Memory B cell (primary cell): ENCODE measurements around the gene PRKCE.

Source experiments
- ATAC-seq: fragments of 150-1000 bp; cut with Tn5 transposase; 2 replicates; pipeline ENCODE4 v1.10.0; 2021; ENCODE audit warnings: low read depth, mild to moderate bottlenecking, moderate library complexity
- DNase-seq, 2 donors: peaks; one replicate each; pipeline ENCODE4 v3.0.0; 2022; ENCODE audit warnings: low spot score in 2 of 2
- H3K27ac Mint-ChIP-seq: one replicate; pipeline ENCODE4 v1.8.0; 2022; ENCODE audit warnings: mild to moderate bottlenecking, moderate library complexity, mixed read lengths
- H3K27me3 Mint-ChIP-seq: one replicate; pipeline ENCODE4 v1.8.0; 2022; ENCODE audit warnings: mixed read lengths
- H3K36me3 Mint-ChIP-seq: one replicate; pipeline ENCODE4 v1.8.0; 2022; ENCODE audit warnings: mild to moderate bottlenecking, mixed read lengths
- H3K4me1 Mint-ChIP-seq: one replicate; pipeline ENCODE4 v1.8.0; 2022; ENCODE audit warnings: mixed read lengths
- H3K4me3 Mint-ChIP-seq: one replicate; pipeline ENCODE4 v1.8.0; 2022; ENCODE audit warnings: mild to moderate bottlenecking, moderate library complexity, mixed read lengths
- H3K9me3 Mint-ChIP-seq: one replicate; pipeline ENCODE4 v1.8.0; 2022; ENCODE audit warnings: mixed read lengths

Gene PRKCE

GRCh38 chr2:46117994-46118393 is 466.5 kb downstream of the PRKCE start:
- H3K4me1 Mint-ChIP-seq, result no peaks in the 10 kb centered on the region
- DNase-seq (no peak), ATAC-seq (no peak)
- no peaks in the 10 kb centered on the region for H3K27me3 Mint-ChIP-seq
- no peaks in the 10 kb centered on the region for H3K9me3 Mint-ChIP-seq
- no peak overlapping the region for H3K4me3 Mint-ChIP-seq
- no peak overlapping the region for H3K27ac Mint-ChIP-seq
- H3K36me3 Mint-ChIP-seq, result peaks cover 24% of the 10 kb centered on the region

- Mint-ChIP-seq H3K27ac (no peak overlapping the region), H3K4me3 (no peak overlapping the region), H3K36me3 (peaks cover 20% of the 10 kb centered on the region), H3K9me3 (no peaks in the 10 kb centered on the region), H3K4me1 (no peaks in the 10 kb centered on the region), H3K27me3 (no peaks in the 10 kb centered on the region)
- ATAC-seq (no peak), DNase-seq (no peak)
These were observed 467.3 kb downstream of the PRKCE start for GRCh38 chr2:46118656-46119371.

GRCh38 chr2:46119453-46119852 is 468.0 kb downstream of the PRKCE start:
- ATAC-seq, result no peak
- DNase-seq, result no peak
- Mint-ChIP-seq H3K27ac (no peak overlapping the region), H3K4me3 (no peak overlapping the region), H3K36me3 (peaks cover 19% of the 10 kb centered on the region), H3K9me3 (no peaks in the 10 kb centered on the region), H3K27me3 (no peaks in the 10 kb centered on the region), H3K4me1 (no peaks in the 10 kb centered on the region)

GRCh38 chr2:46120792-46121555 is 469.5 kb downstream of the PRKCE start:
- Mint-ChIP-seq H3K4me3 (no peak overlapping the region), H3K4me1 (no peaks in the 10 kb centered on the region), H3K36me3 (peaks cover 20% of the 10 kb centered on the region), H3K9me3 (no peaks in the 10 kb centered on the region), H3K27me3 (no peaks in the 10 kb centered on the region), H3K27ac (no peak overlapping the region)
- no peak for DNase-seq
- no peak for ATAC-seq

- H3K27me3 Mint-ChIP-seq, result no peaks in the 10 kb centered on the region
- H3K4me3 Mint-ChIP-seq, result no peak overlapping the region
- peaks cover 17% of the 10 kb centered on the region for H3K36me3 Mint-ChIP-seq
- no peak for ATAC-seq
- H3K27ac Mint-ChIP-seq, result no peak overlapping the region
- no peaks in the 10 kb centered on the region for H3K9me3 Mint-ChIP-seq
- DNase-seq, result no peak
- H3K4me1 Mint-ChIP-seq, result no peaks in the 10 kb centered on the region
These were observed 471.0 kb downstream of the PRKCE start for GRCh38 chr2:46122318-46122976.

- H3K27ac Mint-ChIP-seq, result no peak overlapping the region
- peaks cover 19% of the 10 kb centered on the region for H3K36me3 Mint-ChIP-seq
- no peaks in the 10 kb centered on the region for H3K27me3 Mint-ChIP-seq
- no peak overlapping the region for H3K4me3 Mint-ChIP-seq
- DNase-seq, result no peak
- no peaks in the 10 kb centered on the region for H3K4me1 Mint-ChIP-seq
- no peak for ATAC-seq
- no peaks in the 10 kb centered on the region for H3K9me3 Mint-ChIP-seq
These were observed 471.5 kb downstream of the PRKCE start for GRCh38 chr2:46123013-46123412.

- ATAC-seq, result no peak
- Mint-ChIP-seq H3K9me3 (no peaks in the 10 kb centered on the region), H3K4me3 (no peak overlapping the region), H3K36me3 (peaks cover 15% of the 10 kb centered on the region), H3K27ac (no peak overlapping the region), H3K27me3 (no peaks in the 10 kb centered on the region), H3K4me1 (no peaks in the 10 kb centered on the region)
- DNase-seq, result no peak
These were observed 474.3 kb downstream of the PRKCE start for GRCh38 chr2:46125798-46126197.

- H3K27me3 Mint-ChIP-seq, result no peaks in the 10 kb centered on the region
- H3K27ac Mint-ChIP-seq, result no peak overlapping the region
- H3K9me3 Mint-ChIP-seq, result no peaks in the 10 kb centered on the region
- H3K4me3 Mint-ChIP-seq, result no peak overlapping the region
- H3K36me3 Mint-ChIP-seq, result peaks cover 19% of the 10 kb centered on the region
- ATAC-seq (no peak), DNase-seq (no peak)
- H3K4me1 Mint-ChIP-seq, result no peaks in the 10 kb centered on the region
These were observed 475.1 kb downstream of the PRKCE start for GRCh38 chr2:46126571-46126970.

- Mint-ChIP-seq H3K4me3 (no peak overlapping the region), H3K9me3 (no peaks in the 10 kb centered on the region), H3K36me3 (peaks cover 21% of the 10 kb centered on the region), H3K27me3 (no peaks in the 10 kb centered on the region), H3K4me1 (no peaks in the 10 kb centered on the region), H3K27ac (no peak overlapping the region)
- ATAC-seq (no peak), DNase-seq (no peak)
These were observed 475.7 kb downstream of the PRKCE start for GRCh38 chr2:46127176-46127575.

GRCh38 chr2:46130511-46130910 is 479.0 kb downstream of the PRKCE start:
- Mint-ChIP-seq H3K9me3 (no peaks in the 10 kb centered on the region), H3K4me1 (no peaks in the 10 kb centered on the region), H3K27me3 (no peaks in the 10 kb centered on the region), H3K4me3 (no peak overlapping the region), H3K36me3 (peaks cover 32% of the 10 kb centered on the region), H3K27ac (no peak overlapping the region)
- ATAC-seq, result no peak
- no peak for DNase-seq

GRCh38 chr2:46132996-46133395 is 481.5 kb downstream of the PRKCE start:
- Mint-ChIP-seq H3K9me3 (no peaks in the 10 kb centered on the region), H3K27ac (no peak overlapping the region), H3K4me1 (no peaks in the 10 kb centered on the region), H3K36me3 (peaks cover 32% of the 10 kb centered on the region), H3K4me3 (no peak overlapping the region), H3K27me3 (no peaks in the 10 kb centered on the region)
- DNase-seq, result no peak
- ATAC-seq, result no peak

- H3K9me3 Mint-ChIP-seq, result no peaks in the 10 kb centered on the region
- H3K4me1 Mint-ChIP-seq, result peaks cover 3% of the 10 kb centered on the region
- H3K4me3 Mint-ChIP-seq, result no peak overlapping the region
- no peak overlapping the region for H3K27ac Mint-ChIP-seq
- DNase-seq (no peak), ATAC-seq (no peak)
- H3K27me3 Mint-ChIP-seq, result no peaks in the 10 kb centered on the region
- peaks cover 32% of the 10 kb centered on the region for H3K36me3 Mint-ChIP-seq
These were observed 483.2 kb downstream of the PRKCE start for GRCh38 chr2:46134531-46135227.

GRCh38 chr2:46135228-46135855 is 483.9 kb downstream of the PRKCE start:
- Mint-ChIP-seq H3K9me3 (no peaks in the 10 kb centered on the region), H3K4me1 (peaks cover 3% of the 10 kb centered on the region), H3K36me3 (peaks cover 32% of the 10 kb centered on the region), H3K4me3 (no peak overlapping the region), H3K27me3 (no peaks in the 10 kb centered on the region), H3K27ac (no peak overlapping the region)
- ATAC-seq (no peak), DNase-seq (no peak)
